ENCODE measurements around the gene ZFYVE28. TPM values are rescaled to one million over a fixed set of nuclear protein-coding genes. Genes with fewer than 3 reads are reported as not detected.

The ZFYVE28 gene
- total and polyA plus RNA-seq, 8 donors = 4.9 to 88.8 (median 7.3) TPM

GRCh38 chr4:2331519-2332200 lies 86.8 kb downstream of the ZFYVE28 start:
- WGBS, 5 donors = 89 to 96% (median 91%) methylated on average over 11 to 13 of the region's 13 CpGs
- H3K27me3 ChIP-seq = no peaks in the 10 kb centered on the region
- TF ChIP-seq EP300 (IDR thresholded peaks at IDR 0.05) = no peak
- TF ChIP-seq POLR2A (IDR thresholded peaks at IDR 0.05) = no peak
- no peak for TF ChIP-seq CTCF (IDR thresholded peaks at IDR 0.05)
- TF ChIP-seq POLR2AphosphoS5 (IDR thresholded peaks at IDR 0.05) = no peak
- H3K27ac ChIP-seq = no peak overlapping the region
- intact Hi-C loops (cut with DNase I; ENCODE audit: low total_unique reads) = no loop called here
- H3K4me1 ChIP-seq = peaks cover 3 to 22% (median 12%) of the 10 kb centered on the region in 4 donors
- DNase-seq = no peak
- H3K4me3 ChIP-seq = no peak overlapping the region
- peaks cover 0 to 34% (median 4%) of the 10 kb centered on the region in 4 donors for H3K36me3 ChIP-seq
- H3K9me3 ChIP-seq = peaks cover 0 to 15% (median 12%) of the 10 kb centered on the region in 4 donors

GRCh38 chr4:2331043-2331420 lies 87.4 kb downstream of the ZFYVE28 start:
- Histone ChIP-seq H3K9me3 (peaks cover 0 to 20% (median 14%) of the 10 kb centered on the region in 4 donors), H3K27me3 (no peaks in the 10 kb centered on the region), H3K4me1 (peaks cover 3 to 22% (median 12%) of the 10 kb centered on the region in 4 donors), H3K36me3 (peaks cover 0 to 30% (median 3%) of the 10 kb centered on the region in 4 donors), H3K27ac (no peak overlapping the region), H3K4me3 (no peak overlapping the region)
- no peak for DNase-seq
- 73 to 85% (median 81%) methylated on average over 11 of the region's 11 CpGs for WGBS, 5 donors
- TF ChIP-seq POLR2AphosphoS5 (IDR thresholded peaks at IDR 0.05) = no peak
- TF ChIP-seq POLR2A (IDR thresholded peaks at IDR 0.05) = no peak
- intact Hi-C loops (cut with DNase I; ENCODE audit: low total_unique reads) = no loop called here

GRCh38 chr4:2330091-2331042 lies 88.1 kb downstream of the ZFYVE28 start:
- peak in 1 of 2 donors; percentile 61 for DNase-seq
- H3K36me3 ChIP-seq = peaks cover 0 to 24% (median 1%) of the 10 kb centered on the region in 4 donors
- TF ChIP-seq EP300 (IDR thresholded peaks at IDR 0.05) = no peak
- peak in 1 of 3 donors; percentile 52 for TF ChIP-seq POLR2AphosphoS5 (IDR thresholded peaks at IDR 0.05)
- 66 to 72% (median 69%) methylated on average over 18 to 19 of the region's 19 CpGs for WGBS, 5 donors
- H3K4me1 ChIP-seq = peaks cover 3 to 22% (median 12%) of the 10 kb centered on the region in 4 donors
- H3K4me3 ChIP-seq = no peak overlapping the region
- H3K9me3 ChIP-seq = peaks cover 0 to 24% (median 15%) of the 10 kb centered on the region in 4 donors
- peak overlapping the region in 1 of 5 donors; percentile 48 for H3K27ac ChIP-seq
- intact Hi-C loops (cut with DNase I; ENCODE audit: low total_unique reads) = no loop called here
- no peaks in the 10 kb centered on the region for H3K27me3 ChIP-seq

- peaks cover 0 to 24% (median 15%) of the 10 kb centered on the region in 4 donors for H3K9me3 ChIP-seq
- no peaks in the 10 kb centered on the region for H3K27me3 ChIP-seq
- H3K27ac ChIP-seq = no peak overlapping the region
- intact Hi-C loops (cut with DNase I; ENCODE audit: low total_unique reads) = no loop called here
- H3K4me3 ChIP-seq = no peak overlapping the region
- TF ChIP-seq POLR2AphosphoS5 (IDR thresholded peaks at IDR 0.05) (no peak), EP300 (IDR thresholded peaks at IDR 0.05) (no peak), POLR2A (IDR thresholded peaks at IDR 0.05) (no peak)
- peaks cover 0 to 21% (median 0%) of the 10 kb centered on the region in 4 donors for H3K36me3 ChIP-seq
- peaks cover 0 to 9% (median 2%) of the 10 kb centered on the region in 4 donors for H3K4me1 ChIP-seq
- no peak for DNase-seq
These were observed 90.9 kb downstream of the ZFYVE28 start for GRCh38 chr4:2327579-2327978.

- WGBS, 5 donors = 86 to 92% (median 89%) methylated on average over 1 of the region's 1 CpG
- no peak overlapping the region for H3K27ac ChIP-seq
- H3K9me3 ChIP-seq = peaks cover 0 to 24% (median 15%) of the 10 kb centered on the region in 4 donors
- H3K4me3 ChIP-seq = no peak overlapping the region
- intact Hi-C loops (cut with DNase I; ENCODE audit: low total_unique reads) = no loop called here
- peaks cover 0 to 2% (median under 1%) of the 10 kb centered on the region in 4 donors for H3K4me1 ChIP-seq
- H3K36me3 ChIP-seq = peaks cover 0 to 21% (median 0%) of the 10 kb centered on the region in 4 donors
- no peak for DNase-seq
- no peak for TF ChIP-seq POLR2A (IDR thresholded peaks at IDR 0.05)
- TF ChIP-seq POLR2AphosphoS5 (IDR thresholded peaks at IDR 0.05) = no peak
- no peak for TF ChIP-seq EP300 (IDR thresholded peaks at IDR 0.05)
- no peak for TF ChIP-seq CTCF (IDR thresholded peaks at IDR 0.05)
- no peaks in the 10 kb centered on the region for H3K27me3 ChIP-seq
These were observed 93.6 kb downstream of the ZFYVE28 start for GRCh38 chr4:2324891-2325290.

Data from stomach (tissue), 9 donors.